Measurements from ENCODE around the gene IFNB1.

Gene IFNB1

DNA sequence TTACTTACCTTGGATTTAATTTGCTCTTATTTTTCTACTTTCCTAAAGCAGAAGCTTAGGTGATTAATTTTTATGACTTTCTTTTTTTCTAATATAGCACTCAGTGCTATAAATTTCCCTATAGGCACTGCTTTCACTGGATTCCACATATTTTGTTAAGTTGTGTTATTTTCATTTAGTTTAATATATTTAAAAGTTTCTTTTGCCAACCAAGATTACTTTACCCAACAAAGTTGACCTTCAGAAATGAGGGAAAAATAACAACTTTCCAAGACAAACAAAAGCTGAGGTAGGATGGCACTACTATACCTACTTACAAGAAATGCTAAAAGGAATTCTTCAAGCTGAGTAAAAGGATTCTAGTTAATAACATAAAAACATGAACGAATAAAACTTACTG, 8.8 kb upstream of the IFNB1 start:
- H3K36me3 ChIP-seq (ENCODE audit: control insufficient read depth in 2 of 2, insufficient read depth in 1 of 2, low read length in 2 of 2) = no peaks in the 10 kb centered on the region
- no peak overlapping the region for H3K4me3 ChIP-seq (ENCODE audit: low read depth, low read length)
- H3K27ac ChIP-seq (ENCODE audit: extremely low read depth, low read depth, low read length) = no peak overlapping the region
- CTCF ChIA-PET = no interaction called here
- POLR2A ChIA-PET = no interaction called here
- H3K9me3 ChIP-seq (ENCODE audit: control insufficient read depth, insufficient read depth, low read depth, low read length) = no peaks in the 10 kb centered on the region
- H3K4me1 ChIP-seq (ENCODE audit: control insufficient read depth, insufficient read depth, low read length) = no peaks in the 10 kb centered on the region
- peak; percentile 65 for TF ChIP-seq SETDB1 (IDR thresholded peaks at IDR 0.05; ENCODE audit: insufficient read length, low read length)
- TF ChIP-seq MZF1 (tag by site-specific recombination; IDR thresholded peaks at IDR 0.05; ENCODE audit: borderline replicate concordance) = no peak

GRCh38 chr9:21085005-21085404, 7.3 kb upstream of the IFNB1 start:
- TF ChIP-seq ZNF354C (tag by site-specific recombination; IDR thresholded peaks at IDR 0.05; ENCODE audit: borderline replicate concordance, low read depth) (no peak), ZNF335 (tag by site-specific recombination; conservative IDR thresholded peaks at IDR 0.05) (no peak), REPIN1 (tag by site-specific recombination; IDR thresholded peaks at IDR 0.05; ENCODE audit: low read depth) (no peak), PATZ1 (tag by site-specific recombination; IDR thresholded peaks at IDR 0.05) (no peak), ZNF510 (tag by site-specific recombination; IDR thresholded peaks at IDR 0.05; ENCODE audit: insufficient replicate concordance) (no peak), ZIC2 (tag by site-specific recombination; IDR thresholded peaks at IDR 0.05) (no peak), ZNF521 (tag by site-specific recombination; IDR thresholded peaks at IDR 0.05) (no peak), HOXC10 (CRISPR knock-in tag; IDR thresholded peaks at IDR 0.05) (no peak), GLIS2 (tag by site-specific recombination; IDR thresholded peaks at IDR 0.05) (no peak), ZNF664 (tag by site-specific recombination; IDR thresholded peaks at IDR 0.05) (no peak), EGR2 (tag by site-specific recombination; IDR thresholded peaks at IDR 0.05; ENCODE audit: low read depth) (no peak)
- TF ChIP-seq, protein P1, sequence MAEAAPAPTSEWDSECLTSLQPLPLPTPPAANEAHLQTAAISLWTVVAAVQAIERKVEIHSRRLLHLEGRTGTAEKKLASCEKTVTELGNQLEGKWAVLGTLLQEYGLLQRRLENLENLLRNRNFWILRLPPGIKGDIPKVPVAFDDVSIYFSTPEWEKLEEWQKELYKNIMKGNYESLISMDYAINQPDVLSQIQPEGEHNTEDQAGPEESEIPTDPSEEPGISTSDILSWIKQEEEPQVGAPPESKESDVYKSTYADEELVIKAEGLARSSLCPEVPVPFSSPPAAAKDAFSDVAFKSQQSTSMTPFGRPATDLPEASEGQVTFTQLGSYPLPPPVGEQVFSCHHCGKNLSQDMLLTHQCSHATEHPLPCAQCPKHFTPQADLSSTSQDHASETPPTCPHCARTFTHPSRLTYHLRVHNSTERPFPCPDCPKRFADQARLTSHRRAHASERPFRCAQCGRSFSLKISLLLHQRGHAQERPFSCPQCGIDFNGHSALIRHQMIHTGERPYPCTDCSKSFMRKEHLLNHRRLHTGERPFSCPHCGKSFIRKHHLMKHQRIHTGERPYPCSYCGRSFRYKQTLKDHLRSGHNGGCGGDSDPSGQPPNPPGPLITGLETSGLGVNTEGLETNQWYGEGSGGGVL (tag by site-specific recombination; IDR thresholded peaks at IDR 0.05) = no peak
- Histone ChIP-seq H3K4me1 (ENCODE audit: control insufficient read depth, insufficient read depth, low read length) (no peaks in the 10 kb centered on the region), H3K4me3 (ENCODE audit: low read depth, low read length) (no peak overlapping the region), H3K9me3 (ENCODE audit: control insufficient read depth, insufficient read depth, low read depth, low read length) (no peaks in the 10 kb centered on the region), H3K27ac (ENCODE audit: extremely low read depth, low read depth, low read length) (no peak overlapping the region), H3K36me3 (ENCODE audit: control insufficient read depth in 2 of 2, insufficient read depth in 1 of 2, low read length in 2 of 2) (no peaks in the 10 kb centered on the region)
- ChIA-PET CTCF (interaction anchor here (0.9 kb wide), 1 partner anchor 119 kb away, joined by 4 read pairs; no protein-coding TSS in a partner anchor), POLR2A (no interaction called here)

- H3K36me3 ChIP-seq (ENCODE audit: control insufficient read depth in 2 of 2, insufficient read depth in 1 of 2, low read length in 2 of 2) = no peaks in the 10 kb centered on the region
- ChIA-PET CTCF (no interaction called here), POLR2A (no interaction called here)
- no peaks in the 10 kb centered on the region for H3K9me3 ChIP-seq (ENCODE audit: control insufficient read depth, insufficient read depth, low read depth, low read length)
- H3K4me1 ChIP-seq (ENCODE audit: control insufficient read depth, insufficient read depth, low read length) = no peaks in the 10 kb centered on the region
- no peak overlapping the region for H3K27ac ChIP-seq (ENCODE audit: extremely low read depth, low read depth, low read length)
- no peak overlapping the region for H3K4me3 ChIP-seq (ENCODE audit: low read depth, low read length)
- no peak for TF ChIP-seq EGR2 (tag by site-specific recombination; IDR thresholded peaks at IDR 0.05; ENCODE audit: low read depth)
- TF ChIP-seq ZNF112 (tag by site-specific recombination; IDR thresholded peaks at IDR 0.05) = no peak
- no peak for TF ChIP-seq ZNF311 (tag by site-specific recombination; IDR thresholded peaks at IDR 0.05; ENCODE audit: borderline replicate concordance)
- no peak for TF ChIP-seq GLIS1 (tag by site-specific recombination; IDR thresholded peaks at IDR 0.05)
- TF ChIP-seq, protein P2, sequence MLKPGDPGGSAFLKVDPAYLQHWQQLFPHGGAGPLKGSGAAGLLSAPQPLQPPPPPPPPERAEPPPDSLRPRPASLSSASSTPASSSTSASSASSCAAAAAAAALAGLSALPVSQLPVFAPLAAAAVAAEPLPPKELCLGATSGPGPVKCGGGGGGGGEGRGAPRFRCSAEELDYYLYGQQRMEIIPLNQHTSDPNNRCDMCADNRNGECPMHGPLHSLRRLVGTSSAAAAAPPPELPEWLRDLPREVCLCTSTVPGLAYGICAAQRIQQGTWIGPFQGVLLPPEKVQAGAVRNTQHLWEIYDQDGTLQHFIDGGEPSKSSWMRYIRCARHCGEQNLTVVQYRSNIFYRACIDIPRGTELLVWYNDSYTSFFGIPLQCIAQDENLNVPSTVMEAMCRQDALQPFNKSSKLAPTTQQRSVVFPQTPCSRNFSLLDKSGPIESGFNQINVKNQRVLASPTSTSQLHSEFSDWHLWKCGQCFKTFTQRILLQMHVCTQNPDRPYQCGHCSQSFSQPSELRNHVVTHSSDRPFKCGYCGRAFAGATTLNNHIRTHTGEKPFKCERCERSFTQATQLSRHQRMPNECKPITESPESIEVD (tag by site-specific recombination; IDR thresholded peaks at IDR 0.05) = no peak
- TF ChIP-seq RBAK (tag by site-specific recombination; IDR thresholded peaks at IDR 0.05) = no peak
- TF ChIP-seq TCF7L2 (IDR thresholded peaks at IDR 0.05; ENCODE audit: borderline replicate concordance, low read depth, low read length) = no peak
- TF ChIP-seq ZNF37A (tag by site-specific recombination; IDR thresholded peaks at IDR 0.05) = no peak
- TF ChIP-seq TRIM28 (IDR thresholded peaks at IDR 0.05; ENCODE audit: borderline replicate concordance, low read length) = no peak
- TF ChIP-seq, protein P3, sequence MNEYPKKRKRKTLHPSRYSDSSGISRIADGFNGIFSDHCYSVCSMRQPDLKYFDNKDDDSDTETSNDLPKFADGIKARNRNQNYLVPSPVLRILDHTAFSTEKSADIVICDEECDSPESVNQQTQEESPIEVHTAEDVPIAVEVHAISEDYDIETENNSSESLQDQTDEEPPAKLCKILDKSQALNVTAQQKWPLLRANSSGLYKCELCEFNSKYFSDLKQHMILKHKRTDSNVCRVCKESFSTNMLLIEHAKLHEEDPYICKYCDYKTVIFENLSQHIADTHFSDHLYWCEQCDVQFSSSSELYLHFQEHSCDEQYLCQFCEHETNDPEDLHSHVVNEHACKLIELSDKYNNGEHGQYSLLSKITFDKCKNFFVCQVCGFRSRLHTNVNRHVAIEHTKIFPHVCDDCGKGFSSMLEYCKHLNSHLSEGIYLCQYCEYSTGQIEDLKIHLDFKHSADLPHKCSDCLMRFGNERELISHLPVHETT (tag by site-specific recombination; IDR thresholded peaks at IDR 0.05) = no peak
- no peak for TF ChIP-seq ZNF785 (tag by site-specific recombination; IDR thresholded peaks at IDR 0.05)
- TF ChIP-seq ZNF677 (tag by site-specific recombination; IDR thresholded peaks at IDR 0.05) = no peak
- no peak for TF ChIP-seq MZF1 (tag by site-specific recombination; IDR thresholded peaks at IDR 0.05; ENCODE audit: borderline replicate concordance)
Measured at GRCh38 chr9:21084242-21084850, 6.6 kb upstream of the IFNB1 start.
